Heart left ventricle (tissue), 16 donors: ENCODE data around the gene FBXL17. TPM values are rescaled to one million over a fixed set of nuclear protein-coding genes. Genes with fewer than 3 reads are reported as not detected.

Experiments
- ATAC-seq, 4 donors: fragments of 200-7000 bp; cut with Tn5 transposase; one replicate each; pipeline ENCODE4 v1.9.1; 2020 to 2022; ENCODE audit warnings: moderate library complexity in 4 of 4, mild to moderate bottlenecking in 3 of 4, moderate number of reproducible peaks in 1 of 4
- DNase-seq, 5 donors: peaks; one replicate each; pipeline ENCODE4 v3.0.0-alpha.2; 2020
- H3K27ac ChIP-seq, 12 donors: fragments of 200-600 bp; sonication (generic) in 4 of 12; one replicate each; pipeline versions ENCODE4 v1.5.0 to v1.8.0; 2016 to 2022; ENCODE audit warnings: mild to moderate bottlenecking in 2 of 12
- H3K27me3 ChIP-seq, 9 donors: fragments of 200-600 bp; sonication (generic) in 2 of 9; one replicate each; pipeline versions ENCODE4 v1.5.1 to v1.8.0; 2016 to 2022; ENCODE audit warnings: mild to moderate bottlenecking in 3 of 9
- H3K36me3 ChIP-seq, 9 donors: fragments of 200-600 bp; sonication (generic) in 2 of 9; one replicate each; pipeline versions ENCODE4 v1.5.0 to v1.8.0; 2018 to 2022; ENCODE audit warnings: mild to moderate bottlenecking in 2 of 9
- H3K4me1 ChIP-seq, 12 donors: fragments of 200-600 bp; sonication (generic) in 4 of 12; one replicate each; pipeline versions ENCODE4 v1.5.0 to v1.8.0; 2016 to 2022; ENCODE audit warnings: mild to moderate bottlenecking in 3 of 12
- H3K4me3 ChIP-seq, 12 donors: fragments of 200-600 bp; sonication (generic) in 4 of 12; one replicate each; pipeline versions ENCODE4 v1.5.0 to v1.8.0; 2017 to 2022; ENCODE audit warnings: mild to moderate bottlenecking in 9 of 12, moderate library complexity in 4 of 12
- H3K9me3 ChIP-seq, 12 donors: fragments of 200-600 bp; sonication (generic) in 4 of 12; one replicate each; pipeline versions ENCODE4 v1.5.0 to v1.8.0; 2016 to 2022; ENCODE audit warnings: mild to moderate bottlenecking in 1 of 12
- CTCF ChIP-seq, 12 donors: fragments of 200-600 bp; sonication (generic) in 4 of 12; IDR thresholded peaks; one replicate each; pipeline versions ENCODE4 v1.5.0 to v1.8.0; 2018 to 2022; ENCODE audit warnings: antibody characterized with exemption in 12 of 12, mild to moderate bottlenecking in 5 of 12
- POLR2A ChIP-seq, 2 donors: fragments of 450-650 bp; IDR thresholded peaks; one replicate each; pipeline ENCODE4 v1.6.1; 2017; ENCODE audit warnings: antibody characterized with exemption in 2 of 2, mild to moderate bottlenecking in 2 of 2, moderate library complexity in 2 of 2
- WGBS, 4 donors: extraction: QIAGEN DNeasy Blood & Tissue Kit in 2 of 4; methylation state at CpG; one replicate each; pipeline versions ENCODE4 v1.1.5 to v1.1.7; 2013 to 2018; 5-methylcytosine and 5-hydroxymethylcytosine counted together
- intact Hi-C, 10 donors: fragments of 100-400 bp; cut with DNase I; formaldehyde crosslinking; loops; one replicate each; pipeline versions ENCODE4 v1.11.1 to v1.14.2; 2022
- polyA plus RNA-seq, 2 donors: library from polyadenylated mRNA; stranded (reverse); fragments of 200-250 nt; gene quantifications; one replicate each; pipeline ENCODE4 v1.2.3, GENCODE V29; 2013
- total RNA-seq, 9 donors: library from RNA; depleted of rRNA in 2 of 9; stranded (reverse); fragments of >200 nt in 2 of 9; fragmentation: NEBNext Ultra II Directional in 3 of 9; extraction: Animal tissue kit (Norgen Biotek cat#: 25700) in 3 of 9; gene quantifications; one replicate each; pipeline versions ENCODE4 v1.1.0 to v1.2.4, GENCODE V29; 2016 to 2023
- donor health status: ischemic (EF 13 %, LVEDD 7.1; RV severe dilation, severe dysfunction).
- donor health status: healthy with polysubstance abuse.
- donor health status: DM: no; HTN: yes; CAD: no.
- donor health status: DM: no; HTN: no; CAD: no.
- donor health status: ischemic (EF 25% LVEDD 6.9; RV normal size, moderate dysfunction).
- donor health status: ischemic (EF 25% LVEDD 5.7; RV mildly dilated, moderate dysfunction).
- donor health status: healthy.
- donor health status: DM: yes; HTN: yes; CAD: no.
- donor health status: ischemic (EF 35%, LVEDD 5.7; RV mildly dilated, moderate dysfunction).
- donor health status: nonischemic (EF 11% LVEDD 7.7; RV severe dilation, severe dysfunction).
- donor health status: DM: yes; HTN: yes; CAD: no.
- donor health status: PGD.
- donor health status: ischemic (EF 29% LVEDD 5.4; RV normal size, mild dysfunction).
- donor health status: nonischemic (EF 23%, LVEDD 6.1; RV moderate dilation, normal function).

FBXL17 gene
- total and polyA plus RNA-seq, 11 donors, result 10.2 to 39.4 (median 33.1) TPM

- Histone ChIP-seq H3K4me3 (no peak overlapping the region), H3K4me1 (peaks cover 0 to 4% (median 0%) of the 10 kb centered on the region in 12 donors), H3K36me3 (no peaks in the 10 kb centered on the region), H3K9me3 (peaks cover 0 to 8% (median 0%) of the 10 kb centered on the region in 12 donors), H3K27me3 (no peaks in the 10 kb centered on the region), H3K27ac (no peak overlapping the region)
- ATAC-seq (peak in 2 of 4 donors; percentile 58 to 62), DNase-seq (no peak)
- WGBS, 4 donors, result 31 to 65% (median 48%) methylated on average over 3 of the region's 3 CpGs
- no peak for TF ChIP-seq POLR2A (IDR thresholded peaks at IDR 0.05)
- no peak for TF ChIP-seq CTCF (IDR thresholded peaks at IDR 0.05)
- intact Hi-C loops, result no loop called here
Observed at GRCh38 chr5:107821288-107821687, 560.6 kb downstream of the FBXL17 start.

- no peaks in the 10 kb centered on the region for H3K36me3 ChIP-seq
- 65 to 77% (median 67%) methylated on average over 4 of the region's 4 CpGs for WGBS, 4 donors
- intact Hi-C loops, result no loop called here
- H3K4me3 ChIP-seq, result no peak overlapping the region
- no peak overlapping the region for H3K27ac ChIP-seq
- no peaks in the 10 kb centered on the region for H3K27me3 ChIP-seq
- ATAC-seq, result no peak
- TF ChIP-seq CTCF (IDR thresholded peaks at IDR 0.05) (no peak), POLR2A (IDR thresholded peaks at IDR 0.05) (no peak)
- H3K9me3 ChIP-seq, result peaks cover 0 to 8% (median 0%) of the 10 kb centered on the region in 12 donors
- H3K4me1 ChIP-seq, result peaks cover 0 to 4% (median 0%) of the 10 kb centered on the region in 12 donors
- DNase-seq, result no peak
Observed at GRCh38 chr5:107820429-107820828, 561.5 kb downstream of the FBXL17 start.

- DNase-seq (no peak), ATAC-seq (no peak)
- TF ChIP-seq POLR2A (IDR thresholded peaks at IDR 0.05), result no peak
- no peak for TF ChIP-seq CTCF (IDR thresholded peaks at IDR 0.05)
- Histone ChIP-seq H3K27ac (no peak overlapping the region), H3K9me3 (peaks cover 0 to 8% (median 0%) of the 10 kb centered on the region in 12 donors), H3K4me3 (no peak overlapping the region), H3K36me3 (no peaks in the 10 kb centered on the region), H3K27me3 (no peaks in the 10 kb centered on the region), H3K4me1 (peaks cover 0 to 5% (median 0%) of the 10 kb centered on the region in 12 donors)
- intact Hi-C loops, result no loop called here
- WGBS, 4 donors, result 69 to 90% (median 74%) methylated on average over 2 of the region's 2 CpGs
Observed at GRCh38 chr5:107817951-107818350, 563.9 kb downstream of the FBXL17 start.

- Histone ChIP-seq H3K4me1 (peaks cover 0 to 8% (median 0%) of the 10 kb centered on the region in 12 donors), H3K36me3 (no peaks in the 10 kb centered on the region), H3K27me3 (no peaks in the 10 kb centered on the region), H3K27ac (no peak overlapping the region), H3K4me3 (no peak overlapping the region), H3K9me3 (peaks cover 0 to 5% (median 0%) of the 10 kb centered on the region in 12 donors)
- no peak for ATAC-seq
- intact Hi-C loops, result no loop called here
- WGBS, 4 donors, result 70 to 80% (median 76%) methylated on average over 3 of the region's 3 CpGs
- TF ChIP-seq CTCF (IDR thresholded peaks at IDR 0.05), result no peak
- no peak for TF ChIP-seq POLR2A (IDR thresholded peaks at IDR 0.05)
- no peak for DNase-seq
Observed at GRCh38 chr5:107817436-107817835, 564.5 kb downstream of the FBXL17 start.
